ENCODE measurements around the gene SPESP1.

DNA sequence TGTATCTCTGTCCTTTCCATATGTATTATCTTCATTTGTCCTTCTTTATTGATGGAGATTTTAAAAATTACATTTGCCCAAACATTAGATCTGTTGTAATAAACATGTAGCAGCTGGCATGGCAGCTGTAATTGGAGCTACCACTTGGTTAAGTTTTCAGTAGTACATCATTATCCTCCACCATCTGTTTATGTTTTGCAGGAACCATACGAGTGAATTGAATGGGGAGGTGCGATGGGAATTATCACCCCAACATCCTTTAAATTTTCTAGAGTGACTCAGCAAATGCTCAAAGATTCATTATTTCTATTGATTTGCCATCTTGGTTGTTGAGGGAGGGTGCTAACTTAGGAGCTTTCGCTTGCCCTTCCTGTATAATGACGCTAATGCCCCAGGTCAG, 51.6 kb downstream of the SPESP1 start:
- TF ChIP-seq CBX5 (IDR thresholded peaks at IDR 0.05; ENCODE audit: low read depth, low read length) (no peak), POLR2A (IDR thresholded peaks at IDR 0.05; ENCODE audit: control extremely low read depth in 1 of 2, low read depth in 2 of 2, low read length in 2 of 2) (no peak), SIX5 (IDR thresholded peaks at IDR 0.05; ENCODE audit: low read depth, low read length) (no peak), JUND (IDR thresholded peaks at IDR 0.05; ENCODE audit: low read length) (no peak)
